Nucleus accumbens (tissue), 56 donors: ENCODE results near the gene CCR1.

ENCODE experiments used
- DNase-seq, 56 donors: peaks; one replicate each; lab custom pipeline; 2025; lab: John Stamatoyannopoulos, UW

The CCR1 gene

GRCh38 chr3:46208167-46208704 is at the start of gene CCR1:
CCR1 (minus strand) TSS chr3:46208313; CDS start chr3:46204313, 4,000 bp downstream.
- peak in 15 of 56 donors; percentile 4 to 50 (median 15) for DNase-seq

- no peak for DNase-seq
Measured at GRCh38 chr3:46252980-46253379, 44.9 kb upstream of the CCR1 start.

GRCh38 chr3:46245146-46245545 is 37.0 kb upstream of the CCR1 start:
- DNase-seq = no peak

- no peak for DNase-seq
Measured at GRCh38 chr3:46243560-46243959, 35.4 kb upstream of the CCR1 start.

GRCh38 chr3:46242120-46242519 is 34.0 kb upstream of the CCR1 start, which contains the start of gene CCR3:
CCR3 (plus strand) TSS chr3:46242460; CDS start chr3:46265159, 22,699 bp downstream.
- no peak for DNase-seq

GRCh38 chr3:46239952-46240351 is 31.8 kb upstream of the CCR1 start:
- no peak for DNase-seq

- no peak for DNase-seq
Measured at GRCh38 chr3:46239301-46239938, 31.3 kb upstream of the CCR1 start.

GRCh38 chr3:46238386-46238785 is 30.3 kb upstream of the CCR1 start:
- DNase-seq = no peak

- no peak for DNase-seq
Measured at GRCh38 chr3:46236294-46237054, 28.4 kb upstream of the CCR1 start.

GRCh38 chr3:46235425-46235824 is 27.3 kb upstream of the CCR1 start:
- no peak for DNase-seq

- DNase-seq = no peak
Measured at GRCh38 chr3:46233194-46233593, 25.1 kb upstream of the CCR1 start.

- DNase-seq = no peak
Measured at GRCh38 chr3:46231323-46231722, 23.2 kb upstream of the CCR1 start.

GRCh38 chr3:46228260-46229242 is 20.4 kb upstream of the CCR1 start:
- DNase-seq = no peak

- DNase-seq = no peak
Measured at GRCh38 chr3:46222435-46223161, 14.5 kb upstream of the CCR1 start.

- no peak for DNase-seq
Measured at GRCh38 chr3:46221938-46222337, 13.8 kb upstream of the CCR1 start.

GRCh38 chr3:46221391-46221790 is 13.3 kb upstream of the CCR1 start:
- no peak for DNase-seq

- no peak for DNase-seq
Measured at GRCh38 chr3:46218196-46218709, 10.1 kb upstream of the CCR1 start.

- DNase-seq = no peak
Measured at GRCh38 chr3:46215810-46216414, 7.8 kb upstream of the CCR1 start.

GRCh38 chr3:46214751-46215352 is 6.7 kb upstream of the CCR1 start:
- DNase-seq = no peak
